GM12878 (cell line): Measurements from ENCODE around the gene TMEM255A.

Experiments used
- CHD1 ChIP-seq: IDR thresholded peaks from 2 replicates; pipeline ENCODE4 v1.6.1; 2012; ENCODE audit warnings: low read depth, low read length, improper control_type of control experiment
- CTCF ChIP-seq, 3 experiments: IDR thresholded peaks in 2 of 3; conservative IDR thresholded peaks in 1 of 3; 2 replicates each; pipeline ENCODE4 v1.5.1; 2011; ENCODE audit warnings: low read depth in 3 of 3, low read length in 3 of 3, mild to moderate bottlenecking in 3 of 3, control low read depth in 2 of 3, moderate library complexity in 2 of 3, inconsistent platforms in 1 of 3, mixed read lengths in 1 of 3; ENCODE audit not compliant: control insufficient read depth in 2 of 3, insufficient read depth in 1 of 3; ENCODE audit errors: extremely low read depth in 1 of 3
- EP300 ChIP-seq, 2 experiments: fragments of 150-350 bp in 1 of 2; IDR thresholded peaks; 2 replicates each; pipeline ENCODE4 v1.6.1; 2011 to 2012; ENCODE audit warnings: low read depth in 2 of 2, low read length in 2 of 2, borderline replicate concordance in 1 of 2, improper control_type of control experiment in 1 of 2, inconsistent platforms in 1 of 2; ENCODE audit not compliant: control insufficient read depth in 1 of 2
- HDAC2 ChIP-seq: fragments of 200-600 bp; sonication (generic); IDR thresholded peaks from 2 replicates; pipeline ENCODE4 v1.6.1; 2017
- TF ChIP-seq, protein P1 (sequence below): fragments of 450-650 bp; formaldehyde crosslinking; IDR thresholded peaks from 2 replicates; pipeline ENCODE4 v1.5.0; 2022; ENCODE audit warnings: mild to moderate bottlenecking, missing genetic modification characterization
- TF ChIP-seq, protein P2 (sequence below): fragments of 450-650 bp; IDR thresholded peaks from 2 replicates; pipeline ENCODE4 v1.6.1; 2017; ENCODE audit warnings: low read depth, mild to moderate bottlenecking, moderate library complexity
- TF ChIP-seq, protein P3 (sequence below): IDR thresholded peaks from 2 replicates; pipeline ENCODE4 v1.6.1; 2012; ENCODE audit warnings: low read depth, low read length, improper control_type of control experiment

- TF ChIP-seq CHD1, result no peak
- TF ChIP-seq EP300 (IDR thresholded peaks at IDR 0.05; ENCODE audit: borderline replicate concordance in 1 of 2, control insufficient read depth in 1 of 2, low read depth in 2 of 2, low read length in 2 of 2), result no peak
- TF ChIP-seq, protein P1, sequence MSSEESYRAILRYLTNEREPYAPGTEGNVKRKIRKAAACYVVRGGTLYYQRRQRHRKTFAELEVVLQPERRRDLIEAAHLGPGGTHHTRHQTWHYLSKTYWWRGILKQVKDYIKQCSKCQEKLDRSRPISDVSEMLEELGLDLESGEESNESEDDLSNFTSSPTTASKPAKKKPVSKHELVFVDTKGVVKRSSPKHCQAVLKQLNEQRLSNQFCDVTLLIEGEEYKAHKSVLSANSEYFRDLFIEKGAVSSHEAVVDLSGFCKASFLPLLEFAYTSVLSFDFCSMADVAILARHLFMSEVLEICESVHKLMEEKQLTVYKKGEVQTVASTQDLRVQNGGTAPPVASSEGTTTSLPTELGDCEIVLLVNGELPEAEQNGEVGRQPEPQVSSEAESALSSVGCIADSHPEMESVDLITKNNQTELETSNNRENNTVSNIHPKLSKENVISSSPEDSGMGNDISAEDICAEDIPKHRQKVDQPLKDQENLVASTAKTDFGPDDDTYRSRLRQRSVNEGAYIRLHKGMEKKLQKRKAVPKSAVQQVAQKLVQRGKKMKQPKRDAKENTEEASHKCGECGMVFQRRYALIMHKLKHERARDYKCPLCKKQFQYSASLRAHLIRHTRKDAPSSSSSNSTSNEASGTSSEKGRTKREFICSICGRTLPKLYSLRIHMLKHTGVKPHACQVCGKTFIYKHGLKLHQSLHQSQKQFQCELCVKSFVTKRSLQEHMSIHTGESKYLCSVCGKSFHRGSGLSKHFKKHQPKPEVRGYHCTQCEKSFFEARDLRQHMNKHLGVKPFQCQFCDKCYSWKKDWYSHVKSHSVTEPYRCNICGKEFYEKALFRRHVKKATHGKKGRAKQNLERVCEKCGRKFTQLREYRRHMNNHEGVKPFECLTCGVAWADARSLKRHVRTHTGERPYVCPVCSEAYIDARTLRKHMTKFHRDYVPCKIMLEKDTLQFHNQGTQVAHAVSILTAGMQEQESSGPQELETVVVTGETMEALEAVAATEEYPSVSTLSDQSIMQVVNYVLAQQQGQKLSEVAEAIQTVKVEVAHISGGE (CRISPR knock-in tag), result no peak
- TF ChIP-seq, protein P2, sequence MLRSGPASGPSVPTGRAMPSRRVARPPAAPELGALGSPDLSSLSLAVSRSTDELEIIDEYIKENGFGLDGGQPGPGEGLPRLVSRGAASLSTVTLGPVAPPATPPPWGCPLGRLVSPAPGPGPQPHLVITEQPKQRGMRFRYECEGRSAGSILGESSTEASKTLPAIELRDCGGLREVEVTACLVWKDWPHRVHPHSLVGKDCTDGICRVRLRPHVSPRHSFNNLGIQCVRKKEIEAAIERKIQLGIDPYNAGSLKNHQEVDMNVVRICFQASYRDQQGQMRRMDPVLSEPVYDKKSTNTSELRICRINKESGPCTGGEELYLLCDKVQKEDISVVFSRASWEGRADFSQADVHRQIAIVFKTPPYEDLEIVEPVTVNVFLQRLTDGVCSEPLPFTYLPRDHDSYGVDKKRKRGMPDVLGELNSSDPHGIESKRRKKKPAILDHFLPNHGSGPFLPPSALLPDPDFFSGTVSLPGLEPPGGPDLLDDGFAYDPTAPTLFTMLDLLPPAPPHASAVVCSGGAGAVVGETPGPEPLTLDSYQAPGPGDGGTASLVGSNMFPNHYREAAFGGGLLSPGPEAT, result no peak
- peak in 2 of 3 experiments; percentile 10 to 20; a peak in 1 of 6 replicates for TF ChIP-seq CTCF (IDR thresholded peaks at IDR 0.05 in 2 of 3, conservative IDR thresholded peaks at IDR 0.05 in 1 of 3; ENCODE audit: control insufficient read depth in 2 of 3, extremely low read depth in 1 of 3, insufficient read depth in 1 of 3, low read depth in 3 of 3, low read length in 3 of 3)
- TF ChIP-seq HDAC2, result no peak
- TF ChIP-seq, protein P3, sequence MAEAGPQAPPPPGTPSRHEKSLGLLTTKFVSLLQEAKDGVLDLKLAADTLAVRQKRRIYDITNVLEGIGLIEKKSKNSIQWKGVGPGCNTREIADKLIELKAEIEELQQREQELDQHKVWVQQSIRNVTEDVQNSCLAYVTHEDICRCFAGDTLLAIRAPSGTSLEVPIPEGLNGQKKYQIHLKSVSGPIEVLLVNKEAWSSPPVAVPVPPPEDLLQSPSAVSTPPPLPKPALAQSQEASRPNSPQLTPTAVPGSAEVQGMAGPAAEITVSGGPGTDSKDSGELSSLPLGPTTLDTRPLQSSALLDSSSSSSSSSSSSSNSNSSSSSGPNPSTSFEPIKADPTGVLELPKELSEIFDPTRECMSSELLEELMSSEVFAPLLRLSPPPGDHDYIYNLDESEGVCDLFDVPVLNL, result no peak
Observed at GRCh38 chrX:120299928-120300327, 11.3 kb downstream of the TMEM255A start.
